Osteocyte (in vitro differentiated cells): ENCODE data around the gene DMBX1. TPM values are rescaled to one million over a fixed set of nuclear protein-coding genes. Genes with fewer than 3 reads are reported as not detected.

Experiments used
- DNase-seq: peaks from one replicate; pipeline ENCODE4 v3.0.0; 2021; ENCODE audit warnings: mixed read lengths; ENCODE audit not compliant: unreplicated experiment; ENCODE audit errors: extremely low spot score
- H3K27ac Mint-ChIP-seq: one replicate; pipeline ENCODE4 v1.8.0; 2021; ENCODE audit warnings: mild to moderate bottlenecking, mixed read lengths; ENCODE audit not compliant: unreplicated experiment
- H3K27me3 Mint-ChIP-seq: one replicate; pipeline ENCODE4 v1.8.0; 2021; ENCODE audit warnings: mixed read lengths; ENCODE audit not compliant: unreplicated experiment
- H3K36me3 Mint-ChIP-seq: one replicate; pipeline ENCODE4 v1.8.0; 2021; ENCODE audit warnings: mixed read lengths; ENCODE audit not compliant: unreplicated experiment
- H3K4me1 Mint-ChIP-seq: one replicate; pipeline ENCODE4 v1.8.0; 2021; ENCODE audit warnings: mixed read lengths; ENCODE audit not compliant: unreplicated experiment
- H3K4me3 Mint-ChIP-seq: one replicate; pipeline ENCODE4 v1.8.0; 2021; ENCODE audit warnings: mild to moderate bottlenecking, moderate library complexity, mixed read lengths; ENCODE audit not compliant: unreplicated experiment
- H3K9me3 Mint-ChIP-seq: one replicate; pipeline ENCODE4 v1.8.0; 2021; ENCODE audit warnings: mixed read lengths; ENCODE audit not compliant: unreplicated experiment
- CTCF ChIP-seq: fragments of 200-600 bp; sonication (generic); IDR thresholded peaks from 2 replicates; pipeline ENCODE4 v1.5.0; 2021; ENCODE audit warnings: antibody characterized with exemption, mild to moderate bottlenecking, moderate library complexity
- total RNA-seq: library from RNA; stranded (reverse); gene quantifications from 2 replicates; pipeline ENCODE4 v1.2.1, GENCODE V29; 2021

The DMBX1 gene
- total RNA-seq, 1 donor from 2014 or later: not detected

- Mint-ChIP-seq H3K27ac (no peak overlapping the region), H3K36me3 (no peaks in the 10 kb centered on the region), H3K4me3 (no peak overlapping the region), H3K4me1 (peaks cover 12% of the 10 kb centered on the region), H3K9me3 (no peaks in the 10 kb centered on the region), H3K27me3 (peaks cover 79% of the 10 kb centered on the region)
- TF ChIP-seq CTCF: peak; percentile 91
- peak; percentile 90 for DNase-seq
These were observed 42.8 kb upstream of the DMBX1 start for GRCh38 chr1:46446646-46447498.

GRCh38 chr1:46447499-46448108 lies 42.0 kb upstream of the DMBX1 start:
- DNase-seq: no peak
- Mint-ChIP-seq H3K9me3 (no peaks in the 10 kb centered on the region), H3K36me3 (no peaks in the 10 kb centered on the region), H3K27ac (no peak overlapping the region), H3K4me3 (peak overlapping the region; percentile 15), H3K4me1 (peaks cover 10% of the 10 kb centered on the region), H3K27me3 (peaks cover 77% of the 10 kb centered on the region)
- no peak for TF ChIP-seq CTCF

GRCh38 chr1:46448109-46448911 lies 41.3 kb upstream of the DMBX1 start:
- no peak overlapping the region for H3K27ac Mint-ChIP-seq
- H3K4me3 Mint-ChIP-seq: peak overlapping the region; percentile 67
- no peaks in the 10 kb centered on the region for H3K9me3 Mint-ChIP-seq
- H3K4me1 Mint-ChIP-seq: peaks cover 8% of the 10 kb centered on the region
- no peak for DNase-seq
- no peaks in the 10 kb centered on the region for H3K36me3 Mint-ChIP-seq
- no peak for TF ChIP-seq CTCF
- H3K27me3 Mint-ChIP-seq: peaks cover 82% of the 10 kb centered on the region

GRCh38 chr1:46449223-46450159 lies 40.1 kb upstream of the DMBX1 start:
- Mint-ChIP-seq H3K4me3 (no peak overlapping the region), H3K27ac (no peak overlapping the region), H3K4me1 (peaks cover 8% of the 10 kb centered on the region), H3K36me3 (no peaks in the 10 kb centered on the region), H3K9me3 (no peaks in the 10 kb centered on the region), H3K27me3 (peaks cover 80% of the 10 kb centered on the region)
- DNase-seq: no peak
- no peak for TF ChIP-seq CTCF
